AG08396 (cell line): Measurements from ENCODE around the gene ZSWIM3.
A peak's percentile ranks its signal among the peaks of the same experiment; 100 is the strongest.
"Not testable (repeated sequence)": the region's sequence is repeated elsewhere in the genome, so short reads cannot be mapped to it uniquely, and the experiment has no call there.

Source experiments
- DNase-seq: peaks from one replicate; pipeline ENCODE4 v3.0.0; 2012; ENCODE audit warnings: low spot score, mixed read lengths

ZSWIM3 gene

DNA sequence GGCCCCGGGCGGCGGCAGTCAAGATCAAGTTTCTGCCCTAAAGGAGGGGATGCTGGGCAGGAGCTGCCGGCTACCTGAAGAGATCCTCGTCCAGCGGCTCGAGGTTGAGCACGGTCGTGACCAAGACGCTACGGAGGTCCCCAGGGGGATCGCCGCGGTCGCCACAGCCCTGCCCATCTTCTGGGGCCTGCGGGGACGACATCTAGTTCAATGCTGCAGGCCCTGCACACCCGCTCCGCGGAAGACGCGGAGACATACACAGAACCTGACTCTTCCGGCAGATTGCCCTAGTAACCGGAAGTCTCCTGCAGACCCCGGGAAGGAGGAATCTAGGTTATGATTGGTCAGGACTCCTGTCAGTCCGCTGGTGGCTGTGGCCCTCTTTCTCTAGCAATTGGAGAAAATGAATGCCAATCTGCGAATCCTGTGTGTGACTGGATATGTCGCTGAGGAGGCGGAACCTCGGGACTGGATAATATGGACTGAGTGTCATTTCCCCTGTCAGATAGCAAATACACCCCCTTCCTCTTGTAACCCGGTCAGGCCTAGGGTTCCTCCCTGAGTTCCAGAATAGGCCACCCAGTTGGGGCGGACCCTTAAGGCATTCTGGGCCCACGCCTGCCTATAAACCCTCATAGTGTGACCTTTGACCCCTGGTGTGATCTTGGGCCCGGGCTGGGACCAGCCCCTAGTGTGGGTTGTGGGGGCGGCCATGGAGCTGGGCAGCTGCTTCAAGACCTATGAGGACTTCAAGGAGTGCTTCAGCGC is at the start of gene ZSWIM3, which contains the start of gene ACOT8:
ZSWIM3 (plus strand) TSS at position 501 of the 768 bp plus-strand sequence; CDS start at position 713, 212 bp downstream.
ACOT8 (minus strand) TSS at position 279 of the 768 bp plus-strand sequence; CDS start at position 202, 77 bp downstream.
- peak; percentile 99 for DNase-seq

DNA sequence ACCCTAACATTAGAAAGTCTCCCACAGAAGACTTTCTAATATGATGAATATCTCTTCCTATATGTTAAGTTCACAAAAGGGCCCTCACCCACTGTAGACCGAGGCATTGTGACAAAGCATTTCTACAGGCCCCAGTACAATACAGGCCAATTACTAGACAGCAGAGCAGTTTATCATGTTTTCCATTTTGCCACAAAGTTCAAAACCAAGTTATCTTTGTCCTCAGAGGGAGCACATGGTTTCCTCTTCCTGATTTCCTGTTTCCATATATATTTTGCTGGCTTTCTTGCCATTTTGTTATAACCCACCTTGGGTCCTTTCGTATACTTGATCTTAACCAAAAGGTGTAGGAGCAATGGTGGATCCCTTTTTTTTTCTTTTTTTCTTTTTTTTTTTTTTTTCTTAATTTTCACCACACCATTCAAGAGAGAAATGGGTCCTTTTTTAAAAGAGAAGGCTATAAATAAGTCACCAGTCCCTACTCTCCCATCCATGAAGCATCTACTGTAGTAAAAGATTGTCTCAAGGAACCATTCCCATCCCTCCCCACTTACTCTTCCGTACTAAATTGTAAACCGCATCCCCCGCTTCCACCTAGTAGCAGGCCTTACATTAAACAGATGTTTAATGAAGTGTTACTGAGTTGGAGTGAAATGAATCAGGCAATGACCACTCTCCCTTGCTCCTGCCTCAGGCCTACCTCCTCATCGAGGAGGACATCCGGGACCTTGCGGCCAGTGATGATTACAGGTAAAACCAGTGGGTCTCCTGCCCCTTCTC is 47.0 kb upstream of the ZSWIM3 start:
- DNase-seq, result no peak

DNA sequence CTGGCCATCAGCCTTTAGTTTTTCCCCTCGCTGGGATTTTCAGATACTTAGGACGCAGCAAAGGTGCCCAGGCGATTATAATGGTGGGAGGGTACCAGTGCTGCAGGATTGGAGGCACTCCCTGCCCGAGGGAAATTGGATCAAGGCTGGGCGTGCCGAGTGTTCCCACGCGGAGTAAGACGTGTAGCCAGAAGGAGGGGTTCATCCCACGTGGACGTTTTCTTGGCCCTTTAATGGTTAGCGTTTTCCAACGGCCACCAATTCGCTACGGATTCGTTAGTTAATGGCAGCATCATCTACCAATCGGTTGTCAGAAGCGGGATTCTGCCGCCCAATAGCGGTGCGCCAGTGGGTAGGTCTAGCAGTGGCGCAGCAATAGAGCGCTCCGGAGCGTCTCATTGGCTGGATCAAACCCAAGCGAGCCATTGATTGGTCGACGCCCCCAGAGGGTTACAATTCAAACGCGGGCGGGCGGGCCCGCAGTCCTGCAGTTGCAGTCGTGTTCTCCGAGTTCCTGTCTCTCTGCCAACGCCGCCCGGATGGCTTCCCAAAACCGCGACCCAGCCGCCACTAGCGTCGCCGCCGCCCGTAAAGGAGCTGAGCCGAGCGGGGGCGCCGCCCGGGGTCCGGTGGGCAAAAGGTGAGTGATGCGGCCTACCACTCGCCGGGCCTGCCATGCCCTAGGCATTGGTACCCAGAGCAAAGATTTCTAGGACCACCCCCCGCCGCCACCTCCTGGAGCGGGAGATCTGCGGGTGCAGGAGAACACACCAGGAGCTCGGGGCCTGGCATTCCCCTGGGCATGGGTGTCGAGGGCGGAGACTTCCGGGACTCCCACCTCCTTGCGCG is 45.0 kb upstream of the ZSWIM3 start, which contains the start of gene UBE2C:
UBE2C (plus strand) TSS at position 488 of the 849 bp plus-strand sequence; CDS start at position 540, 52 bp downstream.
- DNase-seq, result peak; percentile 99

DNA sequence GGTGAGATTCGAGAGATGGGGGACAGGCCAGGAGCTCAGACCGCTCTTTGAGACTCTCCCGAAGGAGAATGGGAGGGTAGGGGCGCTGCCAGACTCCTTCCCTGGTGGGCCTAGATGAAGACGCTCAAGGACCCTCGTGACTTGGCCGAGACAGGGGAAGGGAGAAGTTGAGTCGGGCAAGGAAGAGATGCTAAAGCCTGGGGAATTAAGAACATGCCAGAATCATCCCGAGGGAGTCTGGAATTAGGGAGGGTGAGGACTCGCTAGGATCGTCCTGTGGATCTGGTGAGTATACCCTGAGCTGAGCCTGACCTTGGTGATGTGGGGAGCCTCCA is 44.4 kb upstream of the ZSWIM3 start:
- DNase-seq, result no peak

DNA sequence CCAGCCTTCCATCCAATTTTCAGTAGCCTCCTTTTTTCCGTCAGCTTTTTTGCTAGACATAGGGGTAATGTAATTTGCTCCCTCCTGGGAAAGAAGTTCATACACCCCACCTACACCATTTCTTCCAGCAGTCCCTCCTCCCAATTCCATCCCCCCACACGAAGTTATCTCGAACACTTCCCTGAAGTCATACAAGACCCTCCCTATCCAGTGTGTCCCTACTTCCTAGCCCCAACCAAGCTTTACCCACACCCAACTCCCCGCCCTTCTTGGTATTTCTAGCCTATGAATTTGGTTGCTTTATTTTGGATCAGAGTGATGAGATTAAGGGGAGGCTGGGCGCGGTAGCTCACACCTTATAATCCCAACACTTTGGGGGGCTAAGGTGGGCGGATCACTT is 43.9 kb upstream of the ZSWIM3 start:
- DNase-seq, result no peak

DNA sequence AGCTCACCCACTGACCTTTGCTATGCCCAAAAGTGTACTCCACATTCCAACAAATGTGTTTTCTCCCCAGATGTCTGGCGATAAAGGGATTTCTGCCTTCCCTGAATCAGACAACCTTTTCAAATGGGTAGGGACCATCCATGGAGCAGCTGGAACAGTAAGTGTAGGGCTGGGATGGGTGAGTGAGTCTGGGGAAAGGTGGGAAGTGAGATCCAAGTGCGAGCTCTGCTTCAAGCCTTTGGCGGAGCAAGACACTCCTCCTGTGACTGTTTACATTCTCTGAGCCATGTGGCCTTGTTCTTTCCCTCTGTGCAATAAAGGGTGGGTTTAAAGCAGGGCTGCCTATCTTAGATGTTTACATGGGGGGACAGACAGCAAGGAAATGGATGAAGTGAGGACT is 43.1 kb upstream of the ZSWIM3 start:
- DNase-seq, result no peak

DNA sequence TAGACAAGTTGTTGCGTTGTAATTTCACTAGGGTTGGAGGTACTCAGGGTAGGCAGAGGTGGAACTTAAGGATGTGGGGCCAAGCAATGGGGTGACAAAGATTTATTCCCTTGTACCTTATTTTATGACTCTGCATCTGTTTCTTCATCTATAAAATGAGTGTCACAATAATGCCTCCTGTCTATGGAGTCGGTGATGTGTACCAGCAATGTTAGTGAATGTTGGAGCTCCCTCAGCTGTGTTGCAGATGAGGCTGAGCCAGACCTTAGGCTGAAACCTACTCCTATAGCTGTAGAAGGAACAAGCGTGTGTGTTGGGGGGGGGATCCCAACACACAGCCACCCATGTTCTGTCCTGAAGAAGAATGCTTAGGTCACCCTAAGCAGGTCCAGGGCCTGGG is 40.5 kb upstream of the ZSWIM3 start:
- no peak for DNase-seq

DNA sequence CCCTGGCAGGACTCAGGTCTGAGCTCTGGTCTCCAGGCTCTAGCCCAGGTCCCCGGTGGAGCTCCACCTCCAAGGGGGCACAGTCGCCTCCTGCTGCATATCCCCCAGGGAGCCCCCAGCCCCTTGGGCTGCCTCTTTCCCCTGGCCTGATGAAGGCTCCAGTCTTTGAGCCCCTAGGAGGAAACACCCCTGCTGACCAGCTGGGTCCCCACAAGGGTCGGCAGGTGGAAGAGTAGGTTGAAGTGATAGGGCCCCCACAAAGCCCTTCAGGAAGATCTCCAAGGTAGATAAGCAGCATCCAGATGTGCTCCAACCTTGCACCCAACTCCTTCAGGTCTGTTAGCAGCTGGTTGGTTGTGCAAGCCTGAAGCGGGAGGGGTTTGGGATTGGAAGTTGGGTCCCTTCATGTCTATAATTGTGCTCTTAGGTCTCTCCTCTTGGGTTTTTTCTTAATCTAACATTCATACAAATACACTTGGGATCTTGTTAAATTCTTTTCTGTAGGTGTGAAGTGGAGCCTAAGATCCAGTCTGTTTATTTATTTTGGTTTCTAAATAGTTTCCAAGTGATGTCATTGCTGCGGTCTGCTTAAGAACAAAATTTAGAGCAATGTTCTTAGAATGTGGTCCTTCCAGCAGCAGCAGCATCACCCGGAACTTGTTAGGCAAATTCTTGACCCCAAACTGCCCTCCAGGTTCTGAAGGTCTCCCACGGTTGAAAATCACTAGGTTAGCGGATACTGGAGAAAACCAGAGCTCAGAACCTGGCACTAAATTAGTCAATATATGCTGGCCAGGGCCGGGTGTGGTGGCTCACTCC is 39.8 kb upstream of the ZSWIM3 start:
- peak; percentile 72 for DNase-seq

DNA sequence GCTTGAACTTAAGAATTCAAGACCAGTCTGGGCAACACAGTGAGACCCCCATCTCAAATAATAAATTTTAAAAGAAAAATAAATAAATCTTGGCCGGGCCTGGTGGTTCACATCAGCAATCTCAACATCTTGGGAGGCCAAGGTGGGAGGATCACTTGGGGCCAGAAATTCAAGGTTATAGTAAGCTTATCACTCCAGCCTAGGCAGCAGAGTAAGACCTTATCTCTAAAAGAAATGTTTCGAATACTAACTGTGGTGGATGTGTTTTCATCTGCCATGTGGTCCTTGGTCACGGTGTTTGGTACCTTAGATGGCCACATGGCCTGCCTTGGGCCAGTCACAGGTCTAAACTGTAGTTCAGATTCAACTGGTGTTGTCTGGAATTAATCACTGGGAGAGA is 39.2 kb upstream of the ZSWIM3 start:
- no peak for DNase-seq

DNA sequence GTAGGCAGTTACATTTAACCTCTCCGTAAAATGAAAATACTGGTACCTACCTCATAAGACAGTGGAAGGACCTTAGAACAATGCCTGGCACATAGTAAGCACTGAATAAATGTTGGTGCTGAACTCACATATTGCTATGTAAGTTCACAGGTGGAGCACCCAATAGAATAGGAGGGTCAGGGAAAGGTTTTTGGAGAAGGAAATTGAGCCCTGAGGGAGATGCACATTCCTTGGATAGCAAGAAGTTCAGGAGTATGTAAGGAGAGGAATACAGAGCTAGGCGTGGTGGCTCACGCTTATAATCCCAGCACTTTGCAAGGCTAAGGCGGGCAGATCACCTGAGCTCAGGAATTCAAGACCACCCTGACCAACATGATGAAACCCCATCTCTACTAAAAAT is 37.9 kb upstream of the ZSWIM3 start:
- DNase-seq, result no peak

DNA sequence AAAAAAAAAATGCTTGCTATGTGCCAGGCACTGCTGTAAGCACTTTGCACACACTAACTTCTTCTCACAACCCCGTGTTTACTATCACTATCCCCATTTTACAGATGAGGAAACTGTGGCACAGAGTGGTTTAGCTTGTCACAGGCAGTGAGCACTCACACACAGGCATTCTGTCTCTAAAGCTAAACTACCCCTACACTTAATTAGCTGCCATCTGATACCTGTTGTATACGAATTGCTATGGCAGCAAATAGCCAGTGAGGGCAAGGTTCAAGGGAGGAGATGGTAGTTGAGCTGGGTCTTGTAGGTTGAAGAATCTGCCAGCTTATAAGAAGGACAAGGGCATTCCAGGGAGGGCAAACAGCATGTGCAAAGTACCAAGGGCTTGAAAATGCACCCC is 35.5 kb upstream of the ZSWIM3 start:
- DNase-seq, result no peak

DNA sequence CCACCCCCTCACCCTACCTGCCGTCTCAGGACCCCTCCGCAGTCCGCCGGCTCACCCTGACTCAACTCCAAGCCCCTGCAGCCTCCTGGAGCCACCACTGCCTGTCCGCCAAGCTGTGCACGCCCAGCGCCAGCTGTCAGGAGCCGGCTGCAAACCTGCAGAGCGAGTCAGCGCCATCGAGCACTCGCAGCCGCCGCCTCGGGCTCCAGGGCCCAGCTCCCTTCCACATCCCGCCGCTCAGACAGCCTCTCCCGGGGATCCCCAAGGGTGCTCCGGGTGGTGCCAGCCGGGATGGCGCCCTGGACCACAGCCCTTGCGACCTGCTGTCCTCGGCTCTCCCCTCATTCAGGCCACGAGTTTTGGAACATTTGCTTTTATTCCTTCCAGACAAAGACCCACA is 34.6 kb upstream of the ZSWIM3 start:
- DNase-seq, result peak; percentile 56

DNA sequence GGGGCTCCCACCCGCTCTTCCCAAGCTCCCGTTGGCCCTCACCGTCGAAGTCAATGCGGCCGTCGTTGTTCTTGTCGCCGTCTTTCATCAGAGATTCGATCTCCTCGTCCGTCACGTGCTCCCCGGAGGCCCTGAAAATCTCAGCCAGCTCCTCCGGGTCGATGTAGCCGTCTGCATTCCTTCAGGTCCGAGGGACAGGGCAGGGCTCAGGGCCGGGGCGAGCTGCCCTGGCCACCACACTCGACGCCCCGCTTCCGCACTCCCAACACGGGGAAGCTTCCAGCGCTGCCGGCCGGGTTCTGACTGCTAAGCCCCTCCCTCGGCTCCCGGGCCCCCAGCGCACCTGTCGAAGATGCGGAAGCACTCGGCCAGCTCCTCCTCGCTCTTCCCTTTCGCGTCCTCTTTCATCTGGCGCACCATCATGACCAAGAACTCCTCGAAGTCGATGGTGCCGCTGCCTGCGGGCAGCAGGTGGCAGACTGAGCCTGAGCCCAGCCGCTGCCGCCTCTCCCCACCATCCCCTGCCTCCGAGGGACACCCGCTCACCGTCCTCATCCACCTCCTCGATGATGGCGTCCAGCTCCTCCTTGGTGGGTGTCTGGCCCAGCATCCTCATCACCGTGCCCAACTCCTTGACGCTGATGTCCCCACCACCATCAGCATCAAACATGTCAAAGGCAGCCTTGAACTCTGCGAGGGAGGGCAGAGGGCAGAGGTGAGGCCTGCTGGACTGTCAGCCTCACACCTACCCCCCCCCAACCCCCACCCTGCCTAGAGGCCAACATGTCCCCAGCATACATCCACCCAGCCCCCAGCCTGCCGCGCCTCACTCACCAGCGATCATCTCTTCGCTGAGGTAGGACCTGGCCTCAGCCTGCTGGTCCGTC is 33.2 kb upstream of the ZSWIM3 start:
- peak; percentile 53 for DNase-seq

DNA sequence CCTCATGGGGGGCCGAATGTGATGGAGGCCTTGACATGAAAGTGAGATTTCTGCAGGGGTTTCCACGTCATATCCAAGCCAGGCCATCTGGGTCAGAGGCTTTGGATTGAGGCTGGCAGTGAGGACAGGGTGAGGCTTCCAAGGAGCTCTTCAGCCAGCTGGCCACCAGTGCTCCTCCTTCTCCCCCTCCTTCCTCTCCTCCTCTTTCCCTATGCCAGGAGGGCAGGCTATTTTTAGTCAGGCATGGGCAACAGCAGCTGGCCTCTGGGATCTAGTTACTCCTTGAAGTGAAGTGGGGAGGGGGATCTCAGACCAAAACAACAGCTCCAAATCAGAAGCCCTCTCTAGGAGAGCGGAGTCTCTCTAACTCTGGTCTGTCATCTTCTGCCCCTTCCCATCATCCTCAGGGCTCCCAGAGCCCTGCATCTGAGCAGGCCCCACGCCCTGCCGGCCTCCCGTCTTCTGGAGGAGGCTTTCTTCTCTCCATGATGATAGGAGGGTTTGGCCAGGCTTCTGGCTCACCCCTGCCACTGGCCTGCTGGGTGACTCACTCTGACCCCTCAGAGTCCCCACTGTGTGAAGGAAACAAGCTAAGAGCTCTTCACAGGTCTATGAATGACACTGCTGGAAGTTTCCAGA is 30.9 kb upstream of the ZSWIM3 start:
- peak; percentile 56 for DNase-seq

DNA sequence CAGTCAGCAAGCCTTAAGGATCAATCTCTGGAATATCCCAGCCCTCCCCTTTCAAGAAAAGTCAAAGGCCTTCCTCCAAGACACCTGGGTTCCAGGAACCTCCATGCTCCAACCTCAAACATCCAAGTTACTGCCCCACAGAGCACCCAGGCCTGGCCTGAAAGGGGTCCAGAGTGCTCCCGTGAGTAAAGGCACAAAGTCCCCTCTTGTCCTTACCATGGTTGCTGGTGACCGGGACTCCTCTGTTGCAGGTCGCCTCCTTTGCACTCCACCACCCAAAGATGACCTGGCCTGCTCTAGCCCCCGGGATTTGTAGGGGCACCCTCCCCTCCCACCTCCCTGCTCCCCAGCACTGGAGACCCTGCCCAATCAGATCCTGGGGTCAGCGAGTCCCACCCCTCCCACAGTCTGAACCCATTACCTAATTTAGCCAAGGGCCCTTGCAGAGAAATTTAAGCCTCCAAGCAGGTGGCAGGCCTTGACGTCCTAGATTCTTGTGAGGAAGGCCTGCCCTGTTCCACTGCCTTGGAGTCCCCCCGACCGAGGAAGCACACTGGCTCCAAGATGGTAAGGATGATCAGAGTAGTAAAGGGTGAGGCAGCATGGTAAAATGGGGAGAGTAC is 30.3 kb upstream of the ZSWIM3 start, which contains the start of gene TNNC2:
TNNC2 (minus strand) TSS at position 283 of the 623 bp plus-strand sequence; CDS start at position 219, 64 bp downstream.
- DNase-seq, result no peak

DNA sequence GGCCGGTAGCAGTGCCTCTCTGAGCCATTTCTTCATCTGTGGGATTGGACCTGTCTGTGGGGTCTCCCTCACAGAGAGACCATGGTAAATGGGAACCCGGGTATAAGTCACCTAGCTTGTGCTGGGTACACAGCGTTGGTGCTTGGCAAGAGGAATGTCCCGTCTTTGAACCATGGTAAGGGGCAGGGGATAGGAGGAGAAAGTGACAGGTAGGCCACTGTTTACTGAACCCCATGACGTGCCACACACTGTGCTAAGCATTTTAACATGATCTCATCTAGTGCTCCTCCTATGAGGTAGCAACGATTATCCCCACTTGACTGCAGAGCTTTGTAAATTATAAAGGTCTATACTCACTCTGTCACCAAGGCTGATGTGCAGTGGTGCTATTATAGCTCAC is 29.7 kb upstream of the ZSWIM3 start:
- no peak for DNase-seq

DNA sequence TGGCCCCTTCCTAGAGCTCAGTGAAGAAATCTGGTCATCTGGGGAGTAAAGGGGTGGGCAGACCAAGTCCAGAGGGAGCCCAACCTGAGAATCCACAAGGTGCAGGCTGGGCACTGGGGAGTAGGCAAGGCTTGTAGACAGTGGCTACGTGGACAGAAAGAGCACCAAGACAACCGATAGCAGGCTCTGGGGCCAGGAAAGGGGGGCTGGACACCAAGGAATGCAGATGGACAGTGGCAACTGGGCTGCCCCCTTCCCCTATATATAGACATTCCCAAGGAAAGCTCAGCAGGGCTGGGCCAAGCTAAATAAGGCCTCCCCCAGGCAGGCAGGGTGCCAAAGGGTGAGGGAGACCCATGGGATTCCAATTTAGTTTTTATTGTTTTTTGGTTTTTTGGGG is 28.8 kb upstream of the ZSWIM3 start:
- DNase-seq, result no peak

DNA sequence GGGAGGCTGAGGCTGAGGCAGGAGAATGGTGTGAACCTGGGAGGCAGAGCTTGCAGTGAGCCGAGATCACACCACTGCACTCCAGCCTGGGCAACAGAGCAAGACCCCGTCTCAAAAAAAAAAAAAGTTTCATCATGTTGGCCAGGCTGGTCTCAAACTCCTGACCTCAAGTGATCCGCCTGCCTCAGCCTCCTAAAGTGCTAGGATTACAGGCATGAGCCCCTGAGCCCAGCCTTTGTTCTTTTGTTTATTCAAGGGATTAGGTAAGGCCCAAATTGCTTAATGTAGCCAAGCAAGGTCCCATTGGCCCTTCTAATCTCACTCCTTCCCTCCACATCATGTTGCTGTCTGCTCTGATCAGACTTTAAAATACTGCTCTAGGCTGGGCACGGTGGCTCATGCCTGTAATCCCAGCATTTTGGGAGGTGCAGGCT is 27.7 kb upstream of the ZSWIM3 start:
- DNase-seq, result not testable (repeated sequence)

DNA sequence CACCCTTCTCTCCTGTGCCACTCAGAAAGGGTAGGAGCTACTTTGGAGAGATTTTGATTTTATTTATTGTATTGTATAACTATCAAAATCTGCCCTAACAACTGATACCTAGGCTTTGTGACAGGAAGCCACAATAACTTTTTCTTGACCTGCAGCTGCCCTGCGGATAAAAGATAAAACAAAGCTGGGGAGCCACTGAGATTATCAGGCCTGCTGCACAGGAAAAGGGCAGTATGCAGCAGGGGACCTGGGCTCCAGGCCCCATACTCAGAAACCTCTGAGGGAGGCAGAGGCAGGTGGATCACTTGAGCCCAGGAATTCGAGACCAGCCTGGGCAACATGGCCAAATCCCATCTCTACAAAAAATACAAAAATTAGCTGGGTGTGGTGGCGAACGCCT is 24.8 kb upstream of the ZSWIM3 start:
- no peak for DNase-seq
